ENCODE results near the gene RABGAP1L.
"Not testable (repeated sequence)": the region's sequence is repeated elsewhere in the genome, so short reads cannot be mapped to it uniquely, and the experiment has no call there.

RABGAP1L gene

DNA sequence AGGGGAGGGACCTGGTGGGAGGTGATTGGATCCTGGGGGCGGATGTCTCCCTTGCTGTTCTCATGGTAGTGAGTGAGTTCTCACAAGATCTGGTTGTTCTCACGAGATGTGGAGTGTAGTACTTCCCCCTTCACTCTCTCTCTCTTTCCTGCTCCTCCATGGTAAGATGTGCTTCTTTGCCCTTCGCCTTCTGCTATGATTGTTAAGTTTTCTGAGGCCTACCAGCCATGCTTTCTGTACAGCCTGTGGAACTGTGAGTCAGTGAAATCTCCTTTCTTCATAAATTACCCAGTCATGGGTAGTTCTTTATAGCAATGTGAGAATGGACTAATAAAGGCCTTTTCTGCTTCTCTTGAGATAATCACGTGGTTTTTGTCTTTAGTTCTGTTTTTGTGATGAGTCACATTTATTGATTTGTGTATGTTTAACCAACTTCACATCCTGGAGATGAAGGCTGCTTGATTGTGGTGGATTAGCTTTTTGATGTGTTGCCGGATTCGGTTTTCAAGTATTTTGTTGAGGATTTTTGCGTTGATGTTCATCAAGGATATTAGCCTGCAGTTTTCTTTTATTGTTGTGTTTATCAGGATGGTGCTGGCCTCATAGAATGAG is 45.5 kb downstream of the RABGAP1L start:
- DNase-seq: no peak

DNA sequence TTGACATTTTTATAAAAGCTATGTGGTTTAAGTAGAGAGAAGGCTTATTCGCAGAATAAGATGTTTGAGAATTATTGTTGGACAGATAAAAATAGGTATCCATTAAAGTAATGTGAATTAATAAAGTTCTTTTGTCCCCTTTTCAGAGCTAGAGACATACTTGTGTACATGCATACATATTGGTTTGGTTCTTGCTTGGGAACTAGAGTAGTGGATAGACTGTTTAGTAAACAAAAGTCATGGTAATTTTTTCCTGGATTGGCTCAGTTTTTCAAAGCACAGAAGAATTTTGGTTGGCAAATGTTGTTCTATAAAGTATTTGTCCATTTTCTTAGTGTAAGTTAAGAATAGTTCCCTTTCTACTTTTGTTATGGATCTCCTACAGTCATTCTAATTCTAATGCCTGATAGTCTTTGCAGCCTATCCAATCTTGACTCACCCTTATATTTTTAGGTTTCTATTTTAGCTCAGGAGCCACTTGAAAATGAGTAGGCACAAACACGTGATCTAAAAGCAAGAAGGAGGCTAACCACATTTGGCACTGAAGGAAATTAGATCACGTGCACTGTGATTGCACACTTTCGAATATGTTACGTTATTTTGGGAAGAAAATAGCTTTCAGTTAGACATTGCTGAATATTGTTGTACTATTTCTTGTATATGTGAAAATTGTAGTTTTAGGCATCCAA is 47.0 kb downstream of the RABGAP1L start:
- no peak for DNase-seq

DNA sequence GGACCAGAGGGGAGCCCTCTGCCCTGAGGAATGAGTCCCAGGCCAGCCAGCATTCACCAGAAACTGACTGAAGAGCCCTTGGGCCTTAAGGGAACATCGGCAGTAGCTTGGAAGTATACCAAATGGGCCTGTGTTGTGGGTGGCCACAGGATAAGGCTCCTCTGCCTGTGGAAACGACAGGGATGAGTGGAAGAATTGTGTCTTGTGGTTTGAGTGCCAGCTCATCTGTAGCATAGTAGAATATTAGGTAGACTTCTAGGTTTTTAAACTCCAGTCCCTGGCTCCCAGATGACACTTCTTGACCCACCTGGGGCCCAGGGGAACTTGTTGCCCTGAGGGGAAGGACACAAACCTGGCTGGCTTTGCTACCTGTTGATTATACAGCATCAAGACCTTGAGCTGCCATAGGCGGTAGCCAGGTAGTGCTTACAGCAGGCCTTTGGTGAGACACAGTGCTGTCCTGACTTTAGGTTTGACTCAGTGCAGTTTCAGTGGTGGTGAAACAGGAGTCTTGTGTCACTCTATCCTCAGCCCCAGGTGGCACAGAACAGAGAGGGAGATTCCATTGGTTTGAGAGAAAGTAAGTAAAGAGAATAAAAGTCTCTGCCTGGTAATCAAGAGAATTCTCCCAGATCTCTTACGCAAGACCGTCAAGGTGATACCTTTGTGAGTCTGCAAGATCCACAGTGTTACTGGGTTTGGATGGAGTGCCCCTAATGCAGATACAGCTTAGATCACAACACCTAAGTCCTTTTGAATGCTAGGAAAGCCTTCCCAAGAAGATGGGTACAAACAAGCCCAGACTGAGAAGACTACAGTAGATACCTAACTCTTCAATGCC is 50.2 kb downstream of the RABGAP1L start:
- DNase-seq: no peak

DNA sequence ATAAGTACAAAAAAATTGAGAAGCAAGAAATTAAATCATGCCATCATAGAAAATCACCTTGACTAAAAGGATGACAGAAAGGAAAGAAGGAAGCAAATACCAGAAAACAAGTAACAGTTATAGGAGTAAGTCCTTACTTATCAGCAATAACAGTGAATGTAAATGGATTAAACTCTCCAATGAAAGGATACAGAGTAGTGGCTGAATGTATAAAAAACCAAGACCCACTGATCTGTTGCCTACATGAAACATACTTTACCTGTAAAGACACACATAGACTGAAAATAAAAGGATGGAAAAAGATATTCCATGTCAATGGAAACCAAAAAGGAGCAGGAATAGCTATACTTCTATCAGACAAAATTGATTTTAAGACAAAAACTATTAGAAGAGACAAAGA is 52.2 kb downstream of the RABGAP1L start:
- no peak for DNase-seq

DNA sequence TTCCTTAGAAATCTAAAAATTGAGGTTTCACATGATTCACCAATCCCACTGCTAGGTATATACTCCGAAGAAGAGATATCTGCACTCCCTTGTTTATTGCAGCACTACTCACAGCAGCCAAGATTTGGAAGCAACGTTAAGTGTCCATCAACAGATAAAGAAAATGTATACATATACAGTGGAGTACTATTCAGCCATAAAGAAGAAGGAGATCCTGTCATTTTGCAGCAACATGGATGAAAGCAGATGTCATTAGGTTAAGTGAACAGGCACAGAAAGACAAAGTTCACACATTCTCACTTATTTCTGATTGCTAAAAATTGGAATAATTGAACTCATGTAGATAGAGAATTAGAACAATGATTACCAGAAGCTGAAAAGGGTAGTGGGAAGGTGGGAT is 56.4 kb downstream of the RABGAP1L start:
- DNase-seq: no peak

DNA sequence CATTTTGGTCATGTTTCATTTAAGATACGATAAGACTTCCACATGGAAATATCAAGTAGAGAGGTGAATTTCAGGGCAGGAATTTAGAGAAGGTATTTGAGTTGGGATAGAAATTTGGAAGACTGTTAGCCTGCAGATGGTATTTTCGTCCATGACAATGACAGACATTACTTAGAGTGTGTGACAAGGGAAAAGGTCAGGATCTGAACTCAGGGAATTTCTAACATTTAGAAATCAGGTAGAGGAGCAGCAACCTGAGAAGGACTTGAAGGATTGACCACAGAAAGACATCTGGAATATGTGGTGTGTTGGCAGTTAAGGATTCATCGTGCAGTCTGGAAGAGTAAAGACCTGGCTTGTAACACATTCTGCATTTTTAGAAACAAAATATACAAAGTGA is 57.9 kb downstream of the RABGAP1L start:
- no peak for DNase-seq

DNA sequence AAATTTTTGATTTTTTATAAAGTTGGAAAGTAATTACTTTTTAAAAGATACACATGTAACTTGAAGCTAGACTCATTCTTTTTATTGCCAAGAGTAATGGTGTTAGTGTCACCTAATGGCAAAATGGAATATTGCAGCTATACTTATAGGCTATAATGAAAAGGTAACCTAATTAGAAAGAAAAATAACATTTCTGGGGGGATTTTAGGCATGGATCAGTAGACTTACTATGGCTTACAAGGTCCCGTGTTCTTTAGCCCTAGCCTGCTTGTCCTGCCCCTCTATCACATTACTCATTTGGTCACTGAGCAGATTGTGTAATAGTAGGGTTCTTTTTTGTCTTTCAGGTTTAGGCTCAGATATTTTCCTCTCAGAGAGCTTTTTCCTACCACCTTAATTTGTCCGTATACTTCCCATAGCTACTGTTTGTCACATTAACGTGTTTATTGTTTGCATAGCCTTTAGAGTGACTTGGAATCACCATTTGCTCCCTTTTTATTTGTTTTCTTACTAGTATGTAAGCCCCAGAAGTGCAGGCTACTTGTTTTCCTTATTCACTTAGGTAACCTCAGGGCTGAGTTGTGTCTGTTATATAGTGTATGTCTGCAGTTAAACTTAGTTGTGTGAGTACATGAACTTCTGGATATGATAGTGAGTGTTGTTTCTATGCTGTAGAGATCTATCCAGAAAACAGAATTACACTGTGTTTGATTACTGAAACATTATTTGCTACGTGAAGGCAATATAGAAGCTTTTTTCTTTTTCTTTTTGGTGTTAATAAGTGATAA is 58.7 kb downstream of the RABGAP1L start:
- no peak for DNase-seq

DNA sequence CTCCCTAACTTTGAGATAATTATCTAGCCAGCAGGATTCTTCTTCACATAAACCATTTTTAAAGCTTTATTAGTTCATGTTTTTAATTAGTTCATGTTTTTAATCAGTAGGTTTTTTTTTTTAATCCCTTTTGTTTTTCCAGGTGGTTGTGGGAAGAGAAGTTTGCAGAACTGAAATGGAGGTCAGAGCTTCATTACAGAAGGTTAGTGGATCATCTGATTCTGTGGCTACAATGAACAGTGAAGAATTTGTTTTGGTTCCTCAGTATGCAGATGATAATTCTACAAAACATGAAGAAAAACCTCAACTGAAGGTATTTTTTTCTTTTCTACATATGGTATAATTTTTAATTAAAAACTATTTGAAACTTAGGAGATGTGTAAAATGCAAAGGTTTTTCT is 59.7 kb downstream of the RABGAP1L start:
- DNase-seq: no peak

DNA sequence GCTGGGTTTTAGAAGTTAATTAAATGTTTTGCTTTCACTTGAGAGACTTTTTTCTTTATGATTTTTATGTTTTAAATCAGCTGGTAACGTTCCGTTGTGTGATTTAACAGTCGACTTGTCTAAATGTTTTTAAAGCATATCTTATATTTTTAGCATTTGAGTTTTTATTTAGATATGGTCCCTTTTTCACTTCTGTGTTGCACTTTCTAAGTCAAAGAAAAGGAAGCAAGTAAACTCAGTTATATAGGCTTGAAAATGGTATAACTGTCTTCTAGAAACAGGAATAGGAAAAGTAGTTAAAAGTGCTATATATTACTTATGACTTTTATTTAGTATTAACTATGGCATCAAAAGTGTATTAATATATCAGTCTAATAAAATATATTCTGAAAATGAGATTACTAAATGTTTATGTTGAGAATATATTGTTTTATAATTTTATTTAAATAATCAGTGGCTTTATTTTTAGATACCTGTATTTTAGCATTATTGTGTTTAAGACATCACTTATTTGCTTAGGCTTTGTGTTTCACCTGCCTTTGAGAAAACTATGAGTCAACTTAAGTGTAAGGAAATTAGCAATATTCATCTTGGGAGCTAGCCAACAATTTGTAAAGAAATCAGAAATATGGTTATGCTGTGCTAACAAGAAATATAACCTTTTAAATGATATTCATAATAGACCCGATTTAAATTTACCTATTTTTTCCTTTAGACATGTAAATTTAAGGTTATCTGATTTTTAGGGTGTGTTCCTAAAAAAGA is 60.5 kb downstream of the RABGAP1L start:
- DNase-seq: no peak

DNA sequence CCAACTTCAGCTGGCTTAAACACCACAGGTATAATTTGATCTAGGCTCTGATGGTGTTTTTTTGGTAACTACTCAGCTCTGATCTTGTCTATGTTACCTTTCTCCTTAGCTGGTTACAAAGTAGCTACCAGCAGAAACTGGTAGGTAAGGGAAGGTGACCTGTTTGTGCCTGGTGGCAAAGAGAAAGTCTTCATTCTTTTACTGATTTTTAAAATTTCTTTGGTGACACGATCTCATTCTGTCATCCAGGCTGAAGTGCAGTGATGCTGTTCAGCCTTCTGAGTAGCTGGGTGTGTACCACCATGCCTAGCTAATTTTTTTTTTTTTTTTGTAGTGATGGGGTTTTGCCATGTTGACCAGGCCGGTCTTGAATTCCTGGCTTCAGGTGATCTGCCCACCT is 62.4 kb downstream of the RABGAP1L start:
- no peak for DNase-seq

DNA sequence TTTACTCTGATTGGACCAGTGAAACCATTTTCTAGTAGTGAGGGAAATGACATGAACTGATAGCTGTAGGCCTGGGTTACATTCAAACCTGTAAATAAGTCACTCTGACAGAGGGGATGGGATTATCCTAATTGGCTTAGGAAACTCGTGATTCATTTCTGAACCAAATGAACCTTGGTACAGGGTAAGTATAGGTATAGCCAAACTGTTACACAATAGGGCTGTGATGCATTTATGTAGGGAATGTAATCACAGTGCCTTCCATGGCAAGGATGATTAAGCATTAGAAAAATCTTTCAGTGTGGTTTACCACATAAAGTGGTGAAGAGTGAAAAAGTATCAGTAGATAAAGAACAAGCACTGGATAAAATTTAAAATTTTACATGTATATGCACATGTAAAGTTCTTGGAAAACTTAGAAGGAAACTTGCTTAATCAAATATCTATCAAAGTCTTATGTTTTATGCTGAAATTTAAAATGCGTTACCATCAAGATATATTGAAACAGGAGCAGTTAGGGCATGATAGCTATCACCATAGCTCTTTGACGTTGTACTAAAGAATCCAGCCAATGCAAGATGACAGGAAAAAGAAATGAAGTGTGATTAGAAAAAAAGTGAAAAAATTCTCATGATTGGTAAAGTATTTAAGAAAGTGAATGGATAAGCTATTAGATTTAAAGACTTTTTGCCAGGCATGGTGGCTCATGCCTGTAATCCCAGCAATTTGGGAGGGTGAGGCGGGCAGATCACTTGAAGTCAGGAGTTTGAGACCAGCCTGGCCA is 63.0 kb downstream of the RABGAP1L start:
- no peak for DNase-seq

DNA sequence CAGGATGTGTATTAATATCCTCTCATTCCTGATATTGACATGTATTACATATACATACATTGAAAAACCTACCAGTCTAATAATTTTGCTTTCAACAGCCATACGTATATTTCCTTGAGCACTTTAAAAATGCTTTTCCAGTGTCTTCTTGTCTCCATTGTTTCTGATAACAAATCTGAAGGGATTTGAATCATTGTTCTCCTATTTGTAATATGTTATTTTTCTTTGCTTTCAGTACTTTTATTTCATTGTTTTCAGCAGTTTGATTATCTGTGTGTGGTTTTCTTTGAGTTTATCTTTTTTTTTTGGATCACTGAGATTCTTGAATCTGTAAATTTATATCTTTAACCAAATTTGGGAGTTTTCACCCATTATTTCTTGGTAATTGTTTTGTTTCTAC is 65.3 kb downstream of the RABGAP1L start:
- no peak for DNase-seq

DNA sequence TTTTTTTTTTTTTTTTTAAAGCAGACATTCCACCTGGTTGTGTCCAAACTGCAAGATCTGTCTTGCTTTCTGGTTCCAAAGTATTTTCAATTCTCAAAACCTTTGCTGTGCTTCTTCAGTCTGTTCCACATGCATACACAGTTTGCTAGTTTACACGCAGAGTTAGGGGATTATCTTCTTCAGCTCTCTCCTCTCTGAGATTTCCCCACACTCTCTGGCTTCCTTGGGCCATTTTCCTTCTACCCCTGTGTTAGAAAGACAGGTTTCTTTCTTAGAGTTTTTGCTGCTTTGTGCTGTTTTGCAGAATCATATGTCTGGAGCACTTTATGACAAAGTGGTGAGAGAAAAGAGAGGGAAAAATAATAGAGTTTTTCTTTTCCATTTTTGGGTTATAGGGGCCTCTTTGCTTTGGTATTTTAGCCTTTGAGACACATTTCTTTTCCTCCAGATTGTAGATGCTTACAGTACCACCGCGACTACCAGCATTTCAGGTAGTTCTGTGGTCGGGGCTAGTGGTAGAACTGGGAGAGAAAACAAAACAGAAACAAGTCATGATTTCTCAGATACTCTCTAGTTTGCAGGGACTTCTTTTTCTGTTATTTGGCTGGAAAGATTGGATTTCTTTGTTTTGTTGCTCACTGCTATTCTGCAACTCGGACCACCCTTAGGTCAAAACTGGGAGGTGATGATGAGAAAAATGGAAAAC is 66.3 kb downstream of the RABGAP1L start:
- no peak for DNase-seq

DNA sequence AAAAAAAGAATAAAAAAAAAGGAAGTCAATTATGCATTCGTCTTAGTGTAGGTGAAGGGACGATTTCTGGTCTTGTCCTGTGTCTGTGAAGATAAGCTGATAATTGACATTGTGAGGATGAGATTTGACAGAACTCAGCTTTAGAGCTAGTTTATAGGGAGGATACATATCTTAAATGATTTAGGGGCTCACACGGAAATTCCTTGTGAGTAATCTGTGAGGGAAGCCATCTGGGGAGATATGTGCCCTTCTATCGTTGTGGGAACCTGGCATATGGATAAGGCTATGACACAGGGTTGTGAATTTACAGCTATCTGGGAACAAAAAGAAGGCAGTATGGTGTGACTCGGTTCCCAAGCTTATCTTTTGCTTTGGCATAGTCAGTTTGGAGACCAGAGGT is 71.1 kb downstream of the RABGAP1L start:
- DNase-seq: no peak

DNA sequence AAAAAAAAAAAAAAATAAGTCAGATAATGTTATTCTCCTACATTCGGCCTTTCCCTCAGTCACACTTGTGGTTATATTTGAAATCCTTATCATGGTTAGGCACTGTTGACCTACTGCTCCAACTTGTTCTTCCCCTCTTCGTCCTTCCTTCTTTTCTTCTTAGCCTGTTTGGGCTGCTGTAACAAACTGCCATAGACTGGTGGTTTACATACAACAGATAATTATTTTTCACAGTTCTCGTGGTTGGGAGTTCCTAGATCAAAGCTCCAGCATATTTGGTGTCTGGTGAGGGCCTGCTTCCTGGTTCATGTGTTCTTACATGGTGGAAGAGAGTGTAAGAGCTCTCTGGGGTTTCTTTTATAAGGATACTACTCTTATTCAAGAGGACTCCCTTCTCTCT is 73.4 kb downstream of the RABGAP1L start:
- no peak for DNase-seq

DNA sequence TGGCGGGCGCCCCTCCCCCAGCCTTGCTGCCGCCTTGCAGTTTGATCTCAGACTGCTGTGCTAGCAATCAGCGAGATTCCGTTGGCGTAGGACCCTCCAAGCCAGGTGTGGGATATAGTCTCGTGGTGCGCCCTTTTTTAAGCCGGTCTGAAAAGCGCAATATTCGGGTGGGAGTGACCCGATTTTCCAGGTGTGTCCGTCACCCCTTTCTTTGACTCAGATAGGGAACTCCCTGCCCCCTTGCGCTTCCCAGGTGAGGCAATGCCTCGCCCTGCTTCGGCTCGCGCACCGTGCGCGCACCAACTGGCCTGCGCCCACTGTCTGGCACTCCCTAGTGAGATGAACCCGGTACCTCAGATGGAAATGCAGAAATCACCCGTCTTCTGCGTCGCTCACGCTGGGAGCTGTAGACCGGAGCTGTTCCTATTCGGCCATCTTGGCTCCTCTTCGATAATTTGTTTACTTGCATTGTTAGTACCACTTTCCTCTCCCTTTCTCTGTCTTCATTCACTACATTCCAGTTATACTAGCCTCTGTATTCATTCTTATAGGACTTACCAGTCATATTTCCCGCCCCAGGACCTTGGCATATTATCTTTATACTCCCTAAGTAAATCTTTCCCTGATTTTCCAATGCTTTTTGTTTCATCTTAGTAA is 79.7 kb downstream of the RABGAP1L start:
- DNase-seq: not testable (repeated sequence)

DNA sequence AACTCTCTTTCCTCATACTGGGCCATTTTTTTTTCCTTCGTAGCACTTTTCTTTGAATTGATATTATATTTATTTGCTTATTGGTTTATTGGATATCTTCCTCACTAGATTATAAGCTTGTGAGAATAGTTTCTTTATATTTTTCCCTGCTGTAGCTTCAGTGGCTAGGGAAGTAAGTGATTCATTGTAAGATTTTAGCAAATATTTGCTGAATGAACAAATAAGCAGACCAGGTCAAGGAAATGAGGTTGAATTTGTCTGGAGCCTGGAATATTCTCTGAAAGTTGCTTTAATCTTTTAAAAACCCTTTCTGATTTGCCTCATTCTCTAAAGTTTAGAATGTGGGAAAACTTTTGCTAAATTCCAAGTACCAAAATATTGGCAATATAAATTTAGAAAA is 80.2 kb downstream of the RABGAP1L start:
- DNase-seq: no peak

DNA sequence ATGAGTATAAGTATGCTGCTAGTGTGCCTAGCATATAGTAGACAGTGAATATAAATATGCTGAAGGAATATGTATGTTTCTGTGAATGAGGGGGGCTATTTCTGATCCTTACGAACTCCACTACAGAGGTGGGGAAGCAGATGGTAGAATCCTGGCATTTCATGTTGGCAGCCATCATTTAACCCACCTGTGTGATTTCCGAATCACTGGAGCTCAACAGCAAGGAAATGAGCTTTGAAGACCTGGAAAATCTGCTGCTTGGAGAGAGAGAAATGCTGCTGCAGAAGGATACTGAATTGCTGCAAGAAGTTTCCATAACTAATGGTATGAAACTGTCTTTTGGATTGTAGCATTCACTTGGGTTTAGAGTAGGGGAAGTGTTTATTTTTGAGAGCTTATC is 83.5 kb downstream of the RABGAP1L start:
- no peak for DNase-seq

DNA sequence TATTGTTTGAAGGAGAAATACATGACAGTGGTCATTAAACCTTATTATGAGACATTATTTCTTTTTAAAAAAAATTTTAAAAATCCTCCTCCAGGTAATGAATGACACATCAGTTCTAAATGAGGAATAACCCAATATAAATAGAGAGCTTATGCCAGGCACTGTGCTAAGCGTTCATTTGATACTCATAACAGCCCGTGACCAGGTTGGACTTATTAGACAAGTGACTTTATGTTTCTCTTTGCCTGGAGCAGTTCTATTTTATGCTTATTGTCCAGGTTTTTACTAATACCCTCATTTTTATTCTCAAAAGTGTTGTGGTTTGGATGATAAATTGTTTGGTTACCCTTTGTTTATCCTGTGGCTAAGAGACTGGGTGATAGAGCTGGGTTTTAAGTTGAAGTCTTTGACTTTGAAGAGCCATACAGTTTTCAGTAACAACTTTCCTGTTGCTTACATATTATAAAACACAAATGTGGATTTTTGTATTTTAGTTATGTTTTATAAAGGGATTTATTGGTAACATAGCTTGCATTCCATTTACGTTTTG is 84.2 kb downstream of the RABGAP1L start:
- no peak for DNase-seq

DNA sequence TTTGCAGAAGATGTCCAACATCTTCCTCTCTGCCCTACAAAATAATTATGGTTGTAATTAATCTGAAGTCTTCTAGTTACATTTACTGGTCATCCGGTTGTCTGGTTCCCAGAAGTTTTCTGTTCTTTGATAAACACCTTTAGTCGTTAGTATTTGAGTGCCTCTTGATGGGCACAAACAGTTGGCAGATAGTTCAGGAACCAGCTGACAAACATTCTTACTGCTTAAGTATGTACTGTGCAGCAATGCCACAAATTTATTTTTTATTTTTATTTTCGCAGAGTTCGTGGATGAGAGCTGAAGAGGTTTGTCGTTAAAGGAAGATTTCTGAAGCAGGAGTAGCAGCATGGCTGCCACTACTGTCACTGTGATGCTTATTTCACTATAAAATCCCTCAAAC is 84.7 kb downstream of the RABGAP1L start:
- no peak for DNase-seq

All from NCI-H1105 (cell line).